GM19023 (cell line): Measurements from ENCODE around the gene C1QTNF12.

Experiments
- ATAC-seq: cut with Tn5 transposase; IDR thresholded peaks from one replicate; pipeline ENCODE4 v1.9.1; 2021; ENCODE audit warnings: mild to moderate bottlenecking, moderate library complexity; ENCODE audit not compliant: unreplicated experiment

The C1QTNF12 gene

GRCh38 chr1:1246577-1247340, at the start of gene C1QTNF12:
Gene C1QTNF12 (minus strand): TSS chr1:1246722. CDS start chr1:1246690, 32 bp downstream.
- no peak for ATAC-seq

GRCh38 chr1:1295154-1295923, 48.8 kb upstream of the C1QTNF12 start:
- ATAC-seq, result no peak

- ATAC-seq, result no peak
Measured at GRCh38 chr1:1294250-1294890, 47.8 kb upstream of the C1QTNF12 start.

- no peak for ATAC-seq
Measured at GRCh38 chr1:1293263-1294249, 47.0 kb upstream of the C1QTNF12 start.

GRCh38 chr1:1292851-1293250, 46.3 kb upstream of the C1QTNF12 start:
- ATAC-seq, result no peak

- ATAC-seq, result no peak
Measured at GRCh38 chr1:1292442-1292779, 45.9 kb upstream of the C1QTNF12 start.

- no peak for ATAC-seq
Measured at GRCh38 chr1:1291548-1292441, 45.3 kb upstream of the C1QTNF12 start.

GRCh38 chr1:1291023-1291528, 44.6 kb upstream of the C1QTNF12 start:
- no peak for ATAC-seq

GRCh38 chr1:1290238-1290731, 43.8 kb upstream of the C1QTNF12 start:
- no peak for ATAC-seq

- ATAC-seq, result no peak
Measured at GRCh38 chr1:1287288-1288110, 41.0 kb upstream of the C1QTNF12 start.

GRCh38 chr1:1286313-1287261, 40.1 kb upstream of the C1QTNF12 start:
- ATAC-seq, result no peak

- ATAC-seq, result no peak
Measured at GRCh38 chr1:1285611-1286311, 39.2 kb upstream of the C1QTNF12 start.

GRCh38 chr1:1285102-1285571, 38.6 kb upstream of the C1QTNF12 start:
- no peak for ATAC-seq

- ATAC-seq, result no peak
Measured at GRCh38 chr1:1284221-1285101, 37.9 kb upstream of the C1QTNF12 start.

GRCh38 chr1:1283821-1284220, 37.3 kb upstream of the C1QTNF12 start:
- no peak for ATAC-seq

- no peak for ATAC-seq
Measured at GRCh38 chr1:1282998-1283397, 36.5 kb upstream of the C1QTNF12 start.
